DND-41 (cell line): ENCODE measurements around the gene SPPL2B.

Experiments used
- EZH2 ChIP-seq: IDR thresholded peaks from 3 replicates; pipeline ENCODE4 v1.6.1; 2012; ENCODE audit warnings: borderline replicate concordance, low read depth, mild to moderate bottlenecking, moderate library complexity, low read length, inconsistent platforms; ENCODE audit not compliant: severe bottlenecking
- TF ChIP-seq, protein P1 (sequence below): IDR thresholded peaks from 2 replicates; pipeline ENCODE4 v1.5.1; 2012; ENCODE audit warnings: borderline replicate concordance, low read length, moderate library complexity, mild to moderate bottlenecking; ENCODE audit not compliant: poor library complexity, severe bottlenecking; ENCODE audit errors: extremely low read depth

DNA sequence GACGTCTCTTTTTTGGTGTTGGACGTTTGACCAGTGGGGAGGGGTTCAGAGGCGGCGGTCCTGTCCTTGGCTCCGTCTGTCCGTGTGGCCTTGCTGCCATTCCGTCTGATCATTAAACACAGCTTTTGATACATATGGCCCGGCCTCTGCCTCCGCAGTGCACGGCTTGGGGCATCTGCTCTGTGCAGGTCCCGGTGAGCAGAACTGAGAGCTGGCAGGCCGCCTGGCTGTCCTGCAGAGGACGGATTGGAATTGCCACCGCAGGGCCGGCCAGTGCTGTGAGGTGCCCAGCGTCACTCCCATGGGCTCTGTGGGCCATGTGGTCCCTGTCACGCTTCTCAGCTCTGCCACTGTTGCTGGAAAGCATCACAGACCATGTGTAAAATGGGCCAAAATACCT, 26.2 kb downstream of the SPPL2B start:
- TF ChIP-seq, protein P1, sequence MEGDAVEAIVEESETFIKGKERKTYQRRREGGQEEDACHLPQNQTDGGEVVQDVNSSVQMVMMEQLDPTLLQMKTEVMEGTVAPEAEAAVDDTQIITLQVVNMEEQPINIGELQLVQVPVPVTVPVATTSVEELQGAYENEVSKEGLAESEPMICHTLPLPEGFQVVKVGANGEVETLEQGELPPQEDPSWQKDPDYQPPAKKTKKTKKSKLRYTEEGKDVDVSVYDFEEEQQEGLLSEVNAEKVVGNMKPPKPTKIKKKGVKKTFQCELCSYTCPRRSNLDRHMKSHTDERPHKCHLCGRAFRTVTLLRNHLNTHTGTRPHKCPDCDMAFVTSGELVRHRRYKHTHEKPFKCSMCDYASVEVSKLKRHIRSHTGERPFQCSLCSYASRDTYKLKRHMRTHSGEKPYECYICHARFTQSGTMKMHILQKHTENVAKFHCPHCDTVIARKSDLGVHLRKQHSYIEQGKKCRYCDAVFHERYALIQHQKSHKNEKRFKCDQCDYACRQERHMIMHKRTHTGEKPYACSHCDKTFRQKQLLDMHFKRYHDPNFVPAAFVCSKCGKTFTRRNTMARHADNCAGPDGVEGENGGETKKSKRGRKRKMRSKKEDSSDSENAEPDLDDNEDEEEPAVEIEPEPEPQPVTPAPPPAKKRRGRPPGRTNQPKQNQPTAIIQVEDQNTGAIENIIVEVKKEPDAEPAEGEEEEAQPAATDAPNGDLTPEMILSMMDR, result no peak
- no peak for TF ChIP-seq EZH2
